H1 (cell line): ENCODE data around the gene BICRAL. TPM values are rescaled to one million over a fixed set of nuclear protein-coding genes. Genes with fewer than 3 reads are reported as not detected.

ENCODE experiments used
- CTCF ChIA-PET: fragments of 300-600 bp; sonication (Branson Sonifier 250); formaldehyde crosslinking; loops from one replicate; lab custom pipeline; 2021; ENCODE audit not compliant: partially characterized antibody; lab: Charles Lee
- POLR2A ChIA-PET: fragments of 300-600 bp; sonication (Branson Sonifier 250); formaldehyde crosslinking; loops from one replicate; lab custom pipeline; 2021; ENCODE audit warnings: inconsistent platforms; ENCODE audit not compliant: partially characterized antibody; lab: Charles Lee
- DNase-seq, 2 experiments: peaks; one replicate each; pipeline versions ENCODE4 v3.0.0 to v3.0.0-alpha.2; 2010 to 2022; ENCODE audit warnings: low spot score in 2 of 2, low read depth in 1 of 2, mixed read lengths in 1 of 2
- FAIRE-seq: peaks from 2 replicates; lab custom pipeline; 2011; peaks lifted over from hg19 to GRCh38; lab: Jason Lieb, UNC
- H2AFZ ChIP-seq: 2 replicates; pipeline ENCODE4 v1.8.1; 2012; ENCODE audit warnings: low read length, inconsistent platforms
- H2AK5ac ChIP-seq: 2 replicates; pipeline ENCODE4 v1.6.1; 2013; ENCODE audit warnings: low read depth, low read length
- H2BK120ac ChIP-seq: replicated peaks from 2 replicates; pipeline ENCODE3; 2013; ENCODE audit warnings: low read depth, low read length, inconsistent platforms
- H2BK12ac ChIP-seq: 2 replicates; pipeline ENCODE4 v1.6.1; 2013; ENCODE audit warnings: low read depth, low read length
- H2BK15ac ChIP-seq: 2 replicates; pipeline ENCODE4 v1.6.1; 2013; ENCODE audit warnings: low read length
- H2BK20ac ChIP-seq: 2 replicates; pipeline ENCODE4 v1.6.1; 2013; ENCODE audit warnings: low read length
- H2BK5ac ChIP-seq: 2 replicates; pipeline ENCODE4 v1.6.1; 2013; ENCODE audit warnings: low read depth, low read length
- H3K14ac ChIP-seq: 2 replicates; pipeline ENCODE4 v1.6.1; 2013; ENCODE audit warnings: inconsistent platforms; ENCODE audit not compliant: insufficient read length
- H3K18ac ChIP-seq: 2 replicates; pipeline ENCODE4 v1.6.1; 2013; ENCODE audit warnings: low read length; ENCODE audit errors: extremely low read depth
- H3K23ac ChIP-seq: 2 replicates; pipeline ENCODE4 v1.6.1; 2013; ENCODE audit warnings: inconsistent platforms; ENCODE audit not compliant: insufficient read length
- H3K23me2 ChIP-seq: 2 replicates; pipeline ENCODE4 v1.6.1; 2013; ENCODE audit warnings: low read depth, low read length
- H3K27ac ChIP-seq: 2 replicates; pipeline ENCODE4 v1.6.1; 2011; ENCODE audit warnings: low read depth, low read length, inconsistent platforms
- H3K27me3 ChIP-seq, 4 experiments: replicated peaks in 1 of 4; 1 replicate in 1 of 4; 2 replicates in 3 of 4; pipeline versions ENCODE4 v1.6.1 to v1.8.1; 2011 to 2013; ENCODE audit warnings: low read length in 3 of 4, mild to moderate bottlenecking in 3 of 4, inconsistent platforms in 2 of 4, mixed read lengths in 2 of 4, moderate library complexity in 1 of 4; ENCODE audit not compliant: control insufficient read depth in 3 of 4, insufficient read depth in 3 of 4; ENCODE audit errors: extremely low read depth in 1 of 4
- H3K36me3 ChIP-seq, 4 experiments: 2 replicates each; pipeline versions ENCODE4 v1.6.1 to v1.8.1; 2011 to 2013; ENCODE audit warnings: mild to moderate bottlenecking in 4 of 4, low read length in 3 of 4, moderate library complexity in 2 of 4, control low read depth in 1 of 4, inconsistent platforms in 1 of 4; ENCODE audit not compliant: insufficient read depth in 4 of 4, control insufficient read depth in 2 of 4
- H3K4ac ChIP-seq: replicated peaks from 2 replicates; pipeline ENCODE3; 2013; ENCODE audit warnings: low read length, low read depth, mixed read lengths, inconsistent platforms; ENCODE audit not compliant: insufficient read length
- H3K4me1 ChIP-seq, 4 experiments: replicated peaks in 1 of 4; 1 replicate in 1 of 4; 2 replicates in 3 of 4; pipeline versions ENCODE4 v1.6.1 to v1.8.1; 2011 to 2013; ENCODE audit warnings: low read length in 3 of 4, inconsistent platforms in 2 of 4, mixed read lengths in 1 of 4; ENCODE audit not compliant: insufficient read depth in 4 of 4, control insufficient read depth in 3 of 4
- H3K4me2 ChIP-seq, 2 experiments: 2 replicates each; pipeline versions ENCODE4 v1.6.1 to v1.8.1; 2011 to 2013; ENCODE audit warnings: low read depth in 2 of 2, low read length in 2 of 2, control low read depth in 1 of 2, inconsistent platforms in 1 of 2, mild to moderate bottlenecking in 1 of 2; ENCODE audit not compliant: insufficient read depth in 1 of 2
- H3K4me3 ChIP-seq, 4 experiments: fragments of 200-600, 300-600 bp in 1 of 4; sonication (generic), shearing (Covaris generic), sonication (Bioruptor Twin) in 1 of 4; 2 replicates each; pipeline versions ENCODE4 v1.5.1 to v1.8.1; 2011 to 2016; ENCODE audit warnings: low read length in 4 of 4, low read depth in 3 of 4, control low read depth in 2 of 4, inconsistent platforms in 2 of 4, mild to moderate bottlenecking in 2 of 4, mixed read lengths in 1 of 4, moderate library complexity in 1 of 4; ENCODE audit not compliant: insufficient read depth in 2 of 4; ENCODE audit errors: extremely low read depth in 1 of 4
- H3K56ac ChIP-seq: replicated peaks from 2 replicates; pipeline ENCODE3; 2013; ENCODE audit warnings: low read depth, mild to moderate bottlenecking, mixed read lengths, low read length, inconsistent platforms; ENCODE audit not compliant: insufficient read length
- H3K79me1 ChIP-seq: 2 replicates; pipeline ENCODE4 v1.6.1; 2013; ENCODE audit warnings: low read depth, low read length, control low read depth
- H3K79me2 ChIP-seq, 2 experiments: 2 replicates each; pipeline versions ENCODE4 v1.6.1 to v1.8.1; 2012 to 2013; ENCODE audit warnings: low read length in 2 of 2, mild to moderate bottlenecking in 2 of 2, inconsistent platforms in 1 of 2; ENCODE audit not compliant: insufficient read depth in 2 of 2, control insufficient read depth in 1 of 2
- H3K9ac ChIP-seq, 4 experiments: replicated peaks in 1 of 4; 1 replicate in 1 of 4; 2 replicates in 3 of 4; pipeline versions ENCODE4 v1.6.1 to v1.8.1; 2011 to 2013; ENCODE audit warnings: low read depth in 3 of 4, low read length in 3 of 4, control low read depth in 2 of 4, mild to moderate bottlenecking in 2 of 4, moderate library complexity in 2 of 4, inconsistent platforms in 1 of 4; ENCODE audit errors: extremely low read depth in 1 of 4
- H3K9me3 ChIP-seq, 2 experiments: 2 replicates each; pipeline versions ENCODE4 v1.6.1 to v1.8.1; 2012 to 2013; ENCODE audit warnings: mild to moderate bottlenecking in 2 of 2, moderate library complexity in 2 of 2, control low read depth in 1 of 2, inconsistent platforms in 1 of 2, low read depth in 1 of 2, low read length in 1 of 2, mixed read lengths in 1 of 2; ENCODE audit not compliant: insufficient read depth in 2 of 2
- H4K20me1 ChIP-seq, 2 experiments: replicated peaks in 1 of 2; 2 replicates each; pipeline versions ENCODE3 to v1.8.1; 2011 to 2013; ENCODE audit warnings: inconsistent platforms in 2 of 2, low read length in 2 of 2, mild to moderate bottlenecking in 1 of 2; ENCODE audit not compliant: insufficient read depth in 2 of 2, control insufficient read depth in 1 of 2
- H4K5ac ChIP-seq: 2 replicates; pipeline ENCODE4 v1.6.1; 2013; ENCODE audit warnings: low read length, low read depth, mixed read lengths, inconsistent platforms; ENCODE audit not compliant: insufficient read length
- H4K8ac ChIP-seq: 2 replicates; pipeline ENCODE4 v1.8.0; 2013; ENCODE audit warnings: mild to moderate bottlenecking, moderate library complexity, low read length, inconsistent platforms; ENCODE audit not compliant: insufficient read depth; ENCODE audit errors: extremely low read depth
- H4K91ac ChIP-seq: replicated peaks from 2 replicates; pipeline ENCODE3; 2013; ENCODE audit warnings: low read length, mixed read lengths, inconsistent platforms; ENCODE audit not compliant: insufficient read length
- SIX5 ChIP-seq: IDR thresholded peaks from 2 replicates; pipeline ENCODE4 v1.6.1; 2011; ENCODE audit warnings: mild to moderate bottlenecking, low read depth, low read length
- TEAD4 ChIP-seq: IDR thresholded peaks from 2 replicates; pipeline ENCODE4 v1.6.1; 2012; ENCODE audit warnings: low read depth, low read length, inconsistent platforms, mixed read lengths
- WGBS, 2 experiments: shearing (Covaris generic) in 1 of 2; methylation state at CpG; one replicate each; pipeline versions ENCODE4 v1.1.6 to v1.1.7; 2013 to 2015; ENCODE audit warnings: low lambda C conversion rate in 2 of 2, mixed read lengths in 2 of 2, inconsistent platforms in 1 of 2, low coverage in 1 of 2, missing lambda C conversion rate in 1 of 2; ENCODE audit not compliant: insufficient replicate concordance in 2 of 2, insufficient coverage in 1 of 2, insufficient read length in 1 of 2; ENCODE audit errors: extremely low coverage in 1 of 2, missing lambda C conversion rate in 1 of 2; 5-methylcytosine and 5-hydroxymethylcytosine counted together
- polyA plus RNA-seq, 7 experiments: library from polyadenylated mRNA; depleted of rRNA in 3 of 7; stranded (reverse) in 5 of 7; unstranded in 2 of 7; fragments of >200 nt in 5 of 7; fragments of 200-250 nt in 2 of 7; gene quantifications; 1 replicate in 5 of 7; 2 replicates in 1 of 7; 4 replicates in 1 of 7; pipeline versions ENCODE4 v1.2.1 to v1.2.3, GENCODE V29; 2011 to 2013; ENCODE audit warnings: missing spikeins in 2 of 7, mixed read lengths in 2 of 7
- total RNA-seq: library from RNA; stranded (reverse); fragmentation: NEBNext Ultra II Directional; extraction: Animal tissue kit (Norgen Biotek cat#: 25700); gene quantifications from 2 replicates; pipeline ENCODE4 v1.2.1, GENCODE V29; 2021
- TF ChIP-seq, protein P1 (sequence below): IDR thresholded peaks from 2 replicates; pipeline ENCODE4 v1.6.1; 2011; ENCODE audit warnings: low read length, improper control_type of control experiment

BICRAL gene
- total and polyA plus RNA-seq, 2 of the 8 experiments (the other 6 are each of a cell fraction or from before 2014, with no cell fraction given), result 9.4 to 12.2 TPM

DNA sequence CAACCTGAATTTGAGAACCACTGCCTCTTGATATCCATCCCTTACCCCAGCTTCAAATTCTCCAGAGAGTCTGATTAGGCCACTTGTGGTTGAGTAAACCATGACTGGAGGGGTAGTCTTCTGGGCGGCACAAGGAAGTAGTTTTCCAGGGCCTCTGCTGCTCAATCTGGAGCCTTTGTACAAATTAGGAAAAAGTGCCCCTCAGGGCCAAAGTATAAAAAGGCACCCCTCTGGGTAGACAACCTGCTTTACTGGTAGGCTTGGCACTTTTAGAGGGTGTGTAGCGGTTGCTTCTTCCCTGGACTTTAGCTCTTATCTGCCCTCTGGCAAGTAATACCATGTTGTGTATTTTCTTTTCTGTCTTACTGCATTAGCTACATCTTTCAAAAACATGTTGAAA, 64.7 kb downstream of the BICRAL start:
- no peak overlapping the region for H3K9ac ChIP-seq
- 97% methylated on average over 2 of the region's 2 CpGs; no CpG with 5 or more reads in 1 of the 2 experiments for WGBS, 2 experiments

More for the DNA sequence above, 64.7 kb downstream of the BICRAL start:
- Histone ChIP-seq H4K20me1 (no peaks in the 10 kb centered on the region), H3K79me2 (no peaks in the 10 kb centered on the region), H3K4me2 (no peak overlapping the region), H3K4ac (no peak overlapping the region), H4K8ac (no peak overlapping the region), H3K4me3 (no peak overlapping the region), H3K56ac (no peak overlapping the region), H3K23me2 (no peaks in the 10 kb centered on the region), H3K14ac (no peak overlapping the region), H2AFZ (no peak overlapping the region), H3K27me3 (no peaks in the 10 kb centered on the region), H2AK5ac (no peak overlapping the region), H3K9me3 (no peaks in the 10 kb centered on the region; a peak in 1 of 4 replicates), H2BK120ac (no peak overlapping the region), H4K91ac (no peak overlapping the region), H3K4me1 (no peaks in the 10 kb centered on the region), H2BK20ac (no peak overlapping the region), H3K36me3 (peaks cover 0 to 3% (median 0%) of the 10 kb centered on the region in 4 experiments; a peak in 1 of 8 replicates), H2BK12ac (no peak overlapping the region), H3K18ac (no peak overlapping the region), H2BK5ac (no peak overlapping the region), H4K5ac (no peak overlapping the region), H3K23ac (no peak overlapping the region), H2BK15ac (no peak overlapping the region), H3K27ac (no peak overlapping the region), H3K79me1 (no peaks in the 10 kb centered on the region; the same call in 1 of the 2 replicates)
- ChIA-PET CTCF (interaction anchor here (1.1 kb wide), 1 partner anchor 22 kb away, joined by 3 read pairs; no protein-coding TSS in a partner anchor), POLR2A (interaction anchor here (1.2 to 1.3 kb wide), 2 partner anchors 34 to 36 kb away, joined by 3 read pairs; no protein-coding TSS in a partner anchor)
- TF ChIP-seq TEAD4 (no peak), SIX5 (no peak)
- TF ChIP-seq, protein P1, sequence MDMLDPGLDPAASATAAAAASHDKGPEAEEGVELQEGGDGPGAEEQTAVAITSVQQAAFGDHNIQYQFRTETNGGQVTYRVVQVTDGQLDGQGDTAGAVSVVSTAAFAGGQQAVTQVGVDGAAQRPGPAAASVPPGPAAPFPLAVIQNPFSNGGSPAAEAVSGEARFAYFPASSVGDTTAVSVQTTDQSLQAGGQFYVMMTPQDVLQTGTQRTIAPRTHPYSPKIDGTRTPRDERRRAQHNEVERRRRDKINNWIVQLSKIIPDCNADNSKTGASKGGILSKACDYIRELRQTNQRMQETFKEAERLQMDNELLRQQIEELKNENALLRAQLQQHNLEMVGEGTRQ, result no peak
- no peak for FAIRE-seq
- DNase-seq, result no peak
